ENCODE results near the gene TMIGD2.

TMIGD2 gene

GRCh38 chr19:4313847-4314490, 11.8 kb upstream of the TMIGD2 start:
- H3K4me3 Mint-ChIP-seq = no peak overlapping the region
- no peaks in the 10 kb centered on the region for H3K27me3 Mint-ChIP-seq (ENCODE audit: low read depth)
- H3K27ac Mint-ChIP-seq = no peak overlapping the region
- no peaks in the 10 kb centered on the region for H3K4me1 Mint-ChIP-seq
- TF ChIP-seq, protein P1, sequence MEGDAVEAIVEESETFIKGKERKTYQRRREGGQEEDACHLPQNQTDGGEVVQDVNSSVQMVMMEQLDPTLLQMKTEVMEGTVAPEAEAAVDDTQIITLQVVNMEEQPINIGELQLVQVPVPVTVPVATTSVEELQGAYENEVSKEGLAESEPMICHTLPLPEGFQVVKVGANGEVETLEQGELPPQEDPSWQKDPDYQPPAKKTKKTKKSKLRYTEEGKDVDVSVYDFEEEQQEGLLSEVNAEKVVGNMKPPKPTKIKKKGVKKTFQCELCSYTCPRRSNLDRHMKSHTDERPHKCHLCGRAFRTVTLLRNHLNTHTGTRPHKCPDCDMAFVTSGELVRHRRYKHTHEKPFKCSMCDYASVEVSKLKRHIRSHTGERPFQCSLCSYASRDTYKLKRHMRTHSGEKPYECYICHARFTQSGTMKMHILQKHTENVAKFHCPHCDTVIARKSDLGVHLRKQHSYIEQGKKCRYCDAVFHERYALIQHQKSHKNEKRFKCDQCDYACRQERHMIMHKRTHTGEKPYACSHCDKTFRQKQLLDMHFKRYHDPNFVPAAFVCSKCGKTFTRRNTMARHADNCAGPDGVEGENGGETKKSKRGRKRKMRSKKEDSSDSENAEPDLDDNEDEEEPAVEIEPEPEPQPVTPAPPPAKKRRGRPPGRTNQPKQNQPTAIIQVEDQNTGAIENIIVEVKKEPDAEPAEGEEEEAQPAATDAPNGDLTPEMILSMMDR (IDR thresholded peaks at IDR 0.05; ENCODE audit: unreplicated experiment in 3 of 3) = no peak
- H3K36me3 Mint-ChIP-seq (ENCODE audit: low read depth) = peaks cover 33% of the 10 kb centered on the region
- H3K9me3 Mint-ChIP-seq = no peaks in the 10 kb centered on the region

- no peaks in the 10 kb centered on the region for H3K4me1 Mint-ChIP-seq
- H3K9me3 Mint-ChIP-seq = no peaks in the 10 kb centered on the region
- H3K4me3 Mint-ChIP-seq = no peak overlapping the region
- peaks cover 24% of the 10 kb centered on the region for H3K36me3 Mint-ChIP-seq (ENCODE audit: low read depth)
- TF ChIP-seq, protein P1 (IDR thresholded peaks at IDR 0.05; ENCODE audit: unreplicated experiment in 3 of 3) = no peak
- H3K27ac Mint-ChIP-seq = no peak overlapping the region
- peaks cover 3% of the 10 kb centered on the region for H3K27me3 Mint-ChIP-seq (ENCODE audit: low read depth)
These were observed 8.3 kb upstream of the TMIGD2 start for GRCh38 chr19:4310247-4311121.

GRCh38 chr19:4305659-4306058, 3.5 kb upstream of the TMIGD2 start:
- Mint-ChIP-seq H3K4me3 (peak overlapping the region; percentile 56 to 81 (median 56)), H3K36me3 (ENCODE audit: low read depth) (peaks cover 15% of the 10 kb centered on the region), H3K27ac (no peak overlapping the region), H3K9me3 (no peaks in the 10 kb centered on the region), H3K27me3 (ENCODE audit: low read depth) (peaks cover 3% of the 10 kb centered on the region), H3K4me1 (peaks cover 9% of the 10 kb centered on the region)
- TF ChIP-seq, protein P1 (IDR thresholded peaks at IDR 0.05; ENCODE audit: unreplicated experiment in 3 of 3) = no peak

DNA sequence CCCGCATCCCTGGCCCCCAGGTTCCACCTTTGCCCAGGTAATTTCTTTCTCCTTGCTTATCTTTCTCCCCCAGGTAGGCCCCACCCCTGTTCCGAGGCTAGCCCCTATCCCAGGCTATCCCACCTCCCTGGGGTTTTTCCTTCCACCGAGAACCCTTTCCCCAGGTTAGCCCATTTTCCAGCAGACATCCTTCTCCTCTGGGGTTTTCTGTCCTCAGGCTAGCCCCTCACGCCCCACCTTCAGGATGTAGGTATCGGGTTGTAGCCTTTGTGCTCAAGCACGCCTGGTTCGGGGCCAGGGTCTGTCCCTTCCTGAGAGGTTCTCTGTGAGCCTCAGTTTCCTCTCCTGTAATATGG, 3.0 kb upstream of the TMIGD2 start:
- TF ChIP-seq, protein P1 (IDR thresholded peaks at IDR 0.05; ENCODE audit: unreplicated experiment in 3 of 3) = no peak
- H3K36me3 Mint-ChIP-seq (ENCODE audit: low read depth) = peaks cover 12% of the 10 kb centered on the region
- H3K4me1 Mint-ChIP-seq = peaks cover 9% of the 10 kb centered on the region
- H3K9me3 Mint-ChIP-seq = no peaks in the 10 kb centered on the region
- H3K27ac Mint-ChIP-seq = no peak overlapping the region
- H3K4me3 Mint-ChIP-seq = peak overlapping the region; percentile 56 to 81 (median 56)
- peaks cover 3% of the 10 kb centered on the region for H3K27me3 Mint-ChIP-seq (ENCODE audit: low read depth)

- H3K9me3 Mint-ChIP-seq = no peaks in the 10 kb centered on the region
- H3K36me3 Mint-ChIP-seq (ENCODE audit: low read depth) = peaks cover 12% of the 10 kb centered on the region
- H3K27me3 Mint-ChIP-seq (ENCODE audit: low read depth) = peaks cover 3% of the 10 kb centered on the region
- TF ChIP-seq, protein P1 (IDR thresholded peaks at IDR 0.05; ENCODE audit: unreplicated experiment in 3 of 3) = no peak
- H3K27ac Mint-ChIP-seq = no peak within 1 kb of the TSS
- H3K4me1 Mint-ChIP-seq = peaks cover 9% of the 10 kb centered on the region
- peak within 1 kb of the TSS; percentile 77 to 81 (median 78) for H3K4me3 Mint-ChIP-seq
These were observed 2.5 kb upstream of the TMIGD2 start, which contains the start of gene FSD1 for GRCh38 chr19:4304538-4305256. Gene FSD1 (plus strand): TSS chr19:4304598. CDS start chr19:4304747, 149 bp downstream.

Data from nephron (organoid).